Suprapubic skin (tissue), 3 donors: Measurements from ENCODE around the gene COG5.

Experiments used
- POLR2A ChIP-seq, 2 donors: fragments of 450-650 bp; IDR thresholded peaks; one replicate each; pipeline ENCODE4 v1.6.1; 2017; ENCODE audit warnings: antibody characterized with exemption in 2 of 2, mild to moderate bottlenecking in 2 of 2, moderate library complexity in 2 of 2
- TF ChIP-seq, protein P1 (sequence below), 2 donors: fragments of 200-600 bp in 1 of 2; fragments of 450-650 bp in 1 of 2; sonication (generic) in 1 of 2; IDR thresholded peaks; one replicate each; pipeline ENCODE4 v1.5.1; 2016 to 2019; ENCODE audit warnings: antibody characterized with exemption in 2 of 2, mild to moderate bottlenecking in 1 of 2, moderate library complexity in 1 of 2

DNA sequence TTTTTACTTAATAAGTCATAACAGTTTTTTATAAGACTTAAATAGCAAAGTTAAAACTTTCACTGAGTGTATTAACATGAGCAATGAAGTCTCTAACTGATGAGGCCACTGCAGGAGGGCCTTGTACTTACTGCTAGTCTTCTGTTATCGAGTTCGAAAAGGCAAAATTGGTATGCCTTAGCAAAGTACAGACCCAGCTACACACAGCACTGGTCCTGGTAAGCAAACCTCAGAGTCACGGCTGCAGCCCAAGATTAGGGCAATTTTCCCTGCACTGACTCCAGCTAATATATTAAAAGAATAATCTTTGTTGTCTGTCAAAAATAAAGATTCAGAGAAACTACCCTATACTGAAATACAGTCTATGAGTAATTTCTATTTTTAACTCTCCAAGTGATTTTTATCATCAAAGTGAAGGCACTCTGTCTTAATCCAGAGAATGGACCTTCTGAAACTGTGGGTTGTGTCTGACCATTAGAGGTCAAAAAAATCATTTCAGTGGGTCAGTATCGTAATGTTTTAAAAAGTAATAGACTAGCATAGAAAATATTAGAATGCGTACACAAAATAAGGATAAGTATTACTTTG, 309.2 kb downstream of the COG5 start:
- TF ChIP-seq, protein P1, sequence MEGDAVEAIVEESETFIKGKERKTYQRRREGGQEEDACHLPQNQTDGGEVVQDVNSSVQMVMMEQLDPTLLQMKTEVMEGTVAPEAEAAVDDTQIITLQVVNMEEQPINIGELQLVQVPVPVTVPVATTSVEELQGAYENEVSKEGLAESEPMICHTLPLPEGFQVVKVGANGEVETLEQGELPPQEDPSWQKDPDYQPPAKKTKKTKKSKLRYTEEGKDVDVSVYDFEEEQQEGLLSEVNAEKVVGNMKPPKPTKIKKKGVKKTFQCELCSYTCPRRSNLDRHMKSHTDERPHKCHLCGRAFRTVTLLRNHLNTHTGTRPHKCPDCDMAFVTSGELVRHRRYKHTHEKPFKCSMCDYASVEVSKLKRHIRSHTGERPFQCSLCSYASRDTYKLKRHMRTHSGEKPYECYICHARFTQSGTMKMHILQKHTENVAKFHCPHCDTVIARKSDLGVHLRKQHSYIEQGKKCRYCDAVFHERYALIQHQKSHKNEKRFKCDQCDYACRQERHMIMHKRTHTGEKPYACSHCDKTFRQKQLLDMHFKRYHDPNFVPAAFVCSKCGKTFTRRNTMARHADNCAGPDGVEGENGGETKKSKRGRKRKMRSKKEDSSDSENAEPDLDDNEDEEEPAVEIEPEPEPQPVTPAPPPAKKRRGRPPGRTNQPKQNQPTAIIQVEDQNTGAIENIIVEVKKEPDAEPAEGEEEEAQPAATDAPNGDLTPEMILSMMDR (IDR thresholded peaks at IDR 0.05): no peak
- TF ChIP-seq POLR2A (IDR thresholded peaks at IDR 0.05): no peak
